ENCODE data around the gene SBF2. TPM values are rescaled to one million over a fixed set of nuclear protein-coding genes. Genes with fewer than 3 reads are reported as not detected.

SBF2 gene
- total and polyA plus RNA-seq, 11 donors: 10.4 to 33.9 (median 20.9) TPM

DNA sequence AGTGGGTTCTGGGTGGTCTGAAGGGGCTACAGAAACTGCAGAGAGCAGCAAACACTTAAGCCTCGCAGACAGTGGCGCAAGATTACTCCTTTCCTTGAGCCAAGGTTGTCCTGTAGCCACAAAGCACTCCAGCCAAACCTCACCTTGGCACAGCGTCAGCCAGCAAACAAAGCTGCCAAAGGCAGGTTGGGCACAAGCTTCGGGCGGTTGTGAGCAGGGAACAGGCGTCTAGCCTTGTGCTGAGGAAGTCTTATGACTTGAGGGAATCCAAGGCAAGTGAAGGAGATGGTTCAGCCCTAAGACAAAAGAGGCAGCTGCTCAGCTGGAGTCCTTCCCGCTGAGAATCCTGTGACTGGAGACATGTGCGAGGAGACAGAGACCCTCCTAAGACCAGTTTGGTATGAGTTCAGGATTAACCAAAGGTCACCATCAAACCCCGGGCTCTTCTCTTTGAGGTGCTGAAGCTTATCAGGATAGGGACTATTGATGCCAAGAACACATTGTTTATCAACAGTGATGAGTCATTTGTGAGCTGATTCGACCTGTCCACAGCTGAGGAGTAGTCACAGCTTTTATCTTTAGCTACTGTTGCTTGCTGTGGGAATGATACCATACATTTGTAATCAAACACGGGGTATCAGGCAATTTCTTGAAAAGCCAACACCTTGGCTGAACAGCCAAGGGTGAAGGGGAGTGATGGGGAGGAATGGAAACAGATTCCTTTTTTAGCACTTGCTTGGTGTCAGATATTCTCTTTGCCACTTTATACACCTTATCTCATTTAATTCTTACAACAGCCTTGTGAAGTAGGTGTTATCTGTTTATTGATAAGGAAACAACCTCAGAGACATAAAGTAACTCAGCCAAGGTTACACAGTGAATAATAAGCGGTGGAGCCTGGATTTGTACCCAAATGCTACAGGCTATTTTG, 15.4 kb upstream of the SBF2 start:
- peak in 4 of 5 donors; percentile 37 to 78 (median 72) for DNase-seq
- Histone ChIP-seq H3K27me3 (no peaks in the 10 kb centered on the region), H3K27ac (peak overlapping the region in 11 of 12 donors; percentile 55 to 90 (median 84)), H3K4me3 (no peak overlapping the region), H3K9me3 (peaks cover 0 to 10% (median 0%) of the 10 kb centered on the region in 12 donors), H3K4me1 (peaks cover 0 to 59% (median 42%) of the 10 kb centered on the region in 12 donors), H3K36me3 (no peaks in the 10 kb centered on the region)
- 31 to 40% (median 35%) methylated on average over 12 of the region's 12 CpGs for WGBS, 4 donors
- ATAC-seq: peak in 3 of 4 donors; percentile 29 to 38 (median 34)
- TF ChIP-seq, protein P1, sequence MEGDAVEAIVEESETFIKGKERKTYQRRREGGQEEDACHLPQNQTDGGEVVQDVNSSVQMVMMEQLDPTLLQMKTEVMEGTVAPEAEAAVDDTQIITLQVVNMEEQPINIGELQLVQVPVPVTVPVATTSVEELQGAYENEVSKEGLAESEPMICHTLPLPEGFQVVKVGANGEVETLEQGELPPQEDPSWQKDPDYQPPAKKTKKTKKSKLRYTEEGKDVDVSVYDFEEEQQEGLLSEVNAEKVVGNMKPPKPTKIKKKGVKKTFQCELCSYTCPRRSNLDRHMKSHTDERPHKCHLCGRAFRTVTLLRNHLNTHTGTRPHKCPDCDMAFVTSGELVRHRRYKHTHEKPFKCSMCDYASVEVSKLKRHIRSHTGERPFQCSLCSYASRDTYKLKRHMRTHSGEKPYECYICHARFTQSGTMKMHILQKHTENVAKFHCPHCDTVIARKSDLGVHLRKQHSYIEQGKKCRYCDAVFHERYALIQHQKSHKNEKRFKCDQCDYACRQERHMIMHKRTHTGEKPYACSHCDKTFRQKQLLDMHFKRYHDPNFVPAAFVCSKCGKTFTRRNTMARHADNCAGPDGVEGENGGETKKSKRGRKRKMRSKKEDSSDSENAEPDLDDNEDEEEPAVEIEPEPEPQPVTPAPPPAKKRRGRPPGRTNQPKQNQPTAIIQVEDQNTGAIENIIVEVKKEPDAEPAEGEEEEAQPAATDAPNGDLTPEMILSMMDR (IDR thresholded peaks at IDR 0.05): no peak
- no peak for TF ChIP-seq POLR2A (IDR thresholded peaks at IDR 0.05)
- intact Hi-C loops (cut with DNase I): loop anchor here (2.0 to 10.0 kb wide), 19 partner anchors 57 to 945 kb away; no protein-coding TSS in a partner anchor

DNA sequence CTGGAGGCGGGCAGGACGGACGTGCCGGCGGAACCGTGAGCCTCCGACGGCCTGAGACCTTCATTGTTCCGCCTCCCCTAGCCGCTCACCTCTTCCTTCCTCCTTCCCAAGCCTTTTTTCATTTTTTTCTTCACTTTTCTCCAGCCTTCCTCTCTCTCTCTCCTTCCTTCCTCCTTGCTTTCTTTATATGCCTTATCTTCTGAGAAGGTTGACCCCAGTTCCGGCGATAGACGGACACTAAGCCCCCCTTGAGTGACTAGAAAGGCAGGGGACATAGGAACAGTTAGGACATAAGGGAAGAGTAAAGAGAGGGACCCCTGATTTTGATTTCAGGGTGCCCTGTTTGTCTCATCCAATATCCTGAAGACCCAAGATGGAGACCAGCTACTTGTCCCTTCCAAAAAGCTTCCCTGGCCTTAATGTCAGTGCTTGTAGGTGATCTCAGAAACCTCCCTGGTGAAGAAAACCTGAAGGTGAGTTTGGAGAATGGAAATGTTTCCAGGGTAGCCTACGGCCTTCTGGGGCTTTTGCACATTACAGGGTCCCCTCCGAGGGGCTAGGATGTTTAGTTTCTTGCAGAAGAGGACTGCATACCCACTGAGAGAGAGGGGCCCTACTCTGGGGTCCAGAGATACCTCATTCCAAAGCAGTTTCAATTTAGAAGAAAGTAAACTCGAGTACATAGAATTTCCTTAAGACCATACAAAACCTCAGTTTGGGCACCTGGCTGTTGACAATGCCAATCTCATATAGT, 14.4 kb upstream of the SBF2 start:
- Histone ChIP-seq H3K27me3 (no peaks in the 10 kb centered on the region), H3K27ac (peak overlapping the region; percentile 4 to 90 (median 86)), H3K4me1 (peaks cover 0 to 69% (median 52%) of the 10 kb centered on the region in 12 donors), H3K36me3 (no peaks in the 10 kb centered on the region), H3K4me3 (peak overlapping the region; percentile 16 to 88 (median 76)), H3K9me3 (peaks cover 0 to 10% (median 0%) of the 10 kb centered on the region in 12 donors)
- DNase-seq (no peak), ATAC-seq (no peak)
- TF ChIP-seq POLR2A (IDR thresholded peaks at IDR 0.05): no peak
- TF ChIP-seq, protein P1 (IDR thresholded peaks at IDR 0.05): no peak
- intact Hi-C loops (cut with DNase I): loop anchor here (1.0 to 10.0 kb wide), 20 partner anchors 58 to 696 kb away; no protein-coding TSS in a partner anchor
- WGBS, 4 donors: 24 to 28% (median 26%) methylated on average over 16 of the region's 16 CpGs

DNA sequence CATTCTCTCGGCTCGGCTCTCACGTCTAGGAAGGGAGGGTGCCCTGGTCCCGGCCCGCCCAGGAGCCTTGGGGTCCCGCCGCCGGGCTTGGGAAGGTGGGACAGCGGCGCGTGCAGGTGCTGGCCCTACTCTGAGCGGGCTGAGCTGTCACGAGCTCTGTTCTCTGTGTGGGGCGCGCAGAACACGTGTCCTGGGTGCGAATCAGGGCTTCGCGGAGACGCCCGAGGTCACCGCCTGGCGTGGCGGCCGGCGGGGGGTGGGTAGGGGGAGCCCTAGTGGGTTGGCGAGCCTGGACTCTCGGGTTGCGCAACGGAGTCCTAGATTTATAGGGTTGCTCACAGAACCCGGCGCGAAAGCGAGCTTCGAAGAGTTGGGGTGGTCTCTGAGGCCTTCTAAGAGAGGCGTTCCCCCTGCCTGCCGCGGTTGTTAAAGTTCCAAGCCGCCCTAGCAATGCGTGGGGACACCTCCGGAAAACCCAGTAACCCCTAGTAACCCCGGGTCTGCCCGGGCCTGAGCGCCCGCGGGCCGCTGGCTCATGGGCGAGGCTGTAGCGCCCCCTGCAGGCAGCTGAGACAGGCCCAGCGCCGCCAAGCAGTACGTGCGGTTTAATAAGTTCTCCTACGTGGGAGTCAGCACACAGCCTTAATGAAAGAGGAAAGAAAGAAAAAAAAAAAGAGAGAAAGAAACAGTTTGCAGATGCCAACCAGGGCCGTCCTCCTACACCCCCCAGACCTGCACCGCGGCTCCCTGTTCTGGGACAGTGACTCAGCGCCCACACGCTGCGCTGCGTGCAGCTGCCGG, 13.6 kb upstream of the SBF2 start:
- DNase-seq: peak; percentile 82 to 93 (median 88)
- 4 to 10% (median 5%) methylated on average over 42 to 62 of the region's 62 CpGs for WGBS, 4 donors
- peak; percentile 29 to 70 (median 69) for ATAC-seq
- Histone ChIP-seq H3K4me3 (peak overlapping the region; percentile 16 to 88 (median 76)), H3K9me3 (peaks cover 0 to 10% (median 0%) of the 10 kb centered on the region in 12 donors), H3K27ac (peak overlapping the region; percentile 4 to 90 (median 86)), H3K36me3 (no peaks in the 10 kb centered on the region), H3K4me1 (peaks cover 0 to 72% (median 54%) of the 10 kb centered on the region in 12 donors), H3K27me3 (no peaks in the 10 kb centered on the region)
- TF ChIP-seq POLR2A (IDR thresholded peaks at IDR 0.05): peak in 1 of 2 donors; percentile 17
- TF ChIP-seq, protein P1 (IDR thresholded peaks at IDR 0.05): peak; percentile 95 to 100 (median 99)
- intact Hi-C loops (cut with DNase I): loop anchor here (1.0 to 10.0 kb wide), 22 partner anchors 59 to 695 kb away; no protein-coding TSS in a partner anchor
